ENCODE results near the gene MACF1. TPM values are rescaled to one million over a fixed set of nuclear protein-coding genes. Genes with fewer than 3 reads are reported as not detected.

Gene MACF1
- total and polyA plus RNA-seq, 2 of the 13 experiments (the other 11 are each of a cell fraction or from before 2014, with no cell fraction given): 36.7 to 65.4 TPM

DNA sequence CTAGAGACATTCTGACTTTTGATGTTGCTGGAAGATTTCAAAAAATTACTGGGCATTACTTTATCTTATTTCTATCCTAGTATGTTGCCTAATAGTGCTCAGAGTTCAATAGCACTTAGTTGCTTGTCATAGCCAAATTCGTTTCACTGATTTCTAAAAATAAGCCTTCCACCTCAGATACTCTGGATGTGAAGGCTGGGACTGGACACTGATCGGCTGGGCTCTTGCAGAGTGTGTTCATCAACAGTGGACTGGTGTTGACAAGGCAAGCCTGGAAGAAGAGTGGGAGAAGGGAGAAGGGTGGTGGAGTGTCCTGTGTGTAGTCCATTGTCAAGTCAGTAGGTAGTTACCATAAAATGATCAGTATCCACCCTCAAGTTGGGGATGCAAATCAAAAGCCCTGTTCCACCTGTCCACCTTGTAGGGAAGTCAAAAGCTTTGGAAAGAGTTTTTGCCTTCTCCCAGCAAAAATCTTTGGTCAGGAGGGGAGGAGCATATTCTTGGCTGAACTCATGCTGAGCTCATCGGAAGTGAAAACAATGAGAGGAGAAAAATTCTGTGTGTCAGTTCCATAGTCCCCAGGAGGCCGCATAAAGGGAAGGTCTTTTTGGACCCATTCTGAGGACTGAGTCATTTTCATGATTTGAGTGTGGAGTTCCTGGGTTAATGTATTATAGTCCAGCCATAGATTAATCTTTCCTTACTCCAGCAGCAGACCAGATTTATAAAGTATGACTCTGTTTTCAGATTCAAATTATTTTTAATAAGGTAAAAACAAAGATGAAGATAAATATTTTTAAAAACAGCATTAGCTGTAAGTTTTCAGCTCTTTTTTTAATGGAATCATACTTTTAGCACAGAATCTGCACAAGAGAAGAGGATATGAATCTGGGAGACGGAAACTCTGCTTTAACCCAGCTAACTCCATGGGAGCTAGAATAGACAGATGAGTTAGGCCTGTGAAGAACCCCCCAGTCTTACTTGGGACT lies 187.5 kb downstream of the MACF1 start (continued):
- TF ChIP-seq HDAC6 (IDR thresholded peaks at IDR 0.05; ENCODE audit: low read depth, low read length) (no peak), MED13 (CRISPR knock-in tag; IDR thresholded peaks at IDR 0.05) (no peak), BRF2 (CRISPR knock-in tag; IDR thresholded peaks at IDR 0.05) (no peak), PHF21A (CRISPR knock-in tag; IDR thresholded peaks at IDR 0.05) (peak; percentile 41; the same call in 1 of the 2 replicates), CHCHD3 (CRISPR knock-in tag; IDR thresholded peaks at IDR 0.05) (no peak), GABPA (IDR thresholded peaks at IDR 0.05; ENCODE audit: low read depth, low read length) (peak; percentile 39), GABPA (CRISPR knock-in tag; IDR thresholded peaks at IDR 0.05; ENCODE audit: low read depth) (peak; percentile 88), MEIS1 (CRISPR knock-in tag; IDR thresholded peaks at IDR 0.05; ENCODE audit: borderline replicate concordance) (no peak), ZNF639 (CRISPR knock-in tag; conservative IDR thresholded peaks at IDR 0.05) (no peak), NPAS2 (CRISPR knock-in tag; IDR thresholded peaks at IDR 0.05; ENCODE audit: borderline replicate concordance) (no peak), ZSCAN30 (CRISPR knock-in tag; IDR thresholded peaks at IDR 0.05) (no peak), ZNF841 (CRISPR knock-in tag; IDR thresholded peaks at IDR 0.05; ENCODE audit: borderline replicate concordance) (no peak), CAMTA2 (CRISPR knock-in tag; IDR thresholded peaks at IDR 0.05; ENCODE audit: borderline replicate concordance) (no peak), ZNF747 (CRISPR knock-in tag; IDR thresholded peaks at IDR 0.05; ENCODE audit: borderline replicate concordance) (no peak), ZNF704 (CRISPR knock-in tag; IDR thresholded peaks at IDR 0.05; ENCODE audit: borderline replicate concordance) (no peak), ZNF580 (CRISPR knock-in tag; IDR thresholded peaks at IDR 0.05; ENCODE audit: borderline replicate concordance, low read depth) (no peak)
- TF ChIP-seq, protein P1, sequence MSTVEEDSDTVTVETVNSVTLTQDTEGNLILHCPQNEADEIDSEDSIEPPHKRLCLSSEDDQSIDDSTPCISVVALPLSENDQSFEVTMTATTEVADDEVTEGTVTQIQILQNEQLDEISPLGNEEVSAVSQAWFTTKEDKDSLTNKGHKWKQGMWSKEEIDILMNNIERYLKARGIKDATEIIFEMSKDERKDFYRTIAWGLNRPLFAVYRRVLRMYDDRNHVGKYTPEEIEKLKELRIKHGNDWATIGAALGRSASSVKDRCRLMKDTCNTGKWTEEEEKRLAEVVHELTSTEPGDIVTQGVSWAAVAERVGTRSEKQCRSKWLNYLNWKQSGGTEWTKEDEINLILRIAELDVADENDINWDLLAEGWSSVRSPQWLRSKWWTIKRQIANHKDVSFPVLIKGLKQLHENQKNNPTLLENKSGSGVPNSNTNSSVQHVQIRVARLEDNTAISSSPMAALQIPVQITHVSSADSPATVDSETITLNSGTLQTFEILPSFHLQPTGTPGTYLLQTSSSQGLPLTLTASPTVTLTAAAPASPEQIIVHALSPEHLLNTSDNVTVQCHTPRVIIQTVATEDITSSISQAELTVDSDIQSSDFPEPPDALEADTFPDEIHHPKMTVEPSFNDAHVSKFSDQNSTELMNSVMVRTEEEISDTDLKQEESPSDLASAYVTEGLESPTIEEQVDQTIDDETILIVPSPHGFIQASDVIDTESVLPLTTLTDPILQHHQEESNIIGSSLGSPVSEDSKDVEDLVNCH (CRISPR knock-in tag; IDR thresholded peaks at IDR 0.05): no peak
- TF ChIP-seq, protein P2, sequence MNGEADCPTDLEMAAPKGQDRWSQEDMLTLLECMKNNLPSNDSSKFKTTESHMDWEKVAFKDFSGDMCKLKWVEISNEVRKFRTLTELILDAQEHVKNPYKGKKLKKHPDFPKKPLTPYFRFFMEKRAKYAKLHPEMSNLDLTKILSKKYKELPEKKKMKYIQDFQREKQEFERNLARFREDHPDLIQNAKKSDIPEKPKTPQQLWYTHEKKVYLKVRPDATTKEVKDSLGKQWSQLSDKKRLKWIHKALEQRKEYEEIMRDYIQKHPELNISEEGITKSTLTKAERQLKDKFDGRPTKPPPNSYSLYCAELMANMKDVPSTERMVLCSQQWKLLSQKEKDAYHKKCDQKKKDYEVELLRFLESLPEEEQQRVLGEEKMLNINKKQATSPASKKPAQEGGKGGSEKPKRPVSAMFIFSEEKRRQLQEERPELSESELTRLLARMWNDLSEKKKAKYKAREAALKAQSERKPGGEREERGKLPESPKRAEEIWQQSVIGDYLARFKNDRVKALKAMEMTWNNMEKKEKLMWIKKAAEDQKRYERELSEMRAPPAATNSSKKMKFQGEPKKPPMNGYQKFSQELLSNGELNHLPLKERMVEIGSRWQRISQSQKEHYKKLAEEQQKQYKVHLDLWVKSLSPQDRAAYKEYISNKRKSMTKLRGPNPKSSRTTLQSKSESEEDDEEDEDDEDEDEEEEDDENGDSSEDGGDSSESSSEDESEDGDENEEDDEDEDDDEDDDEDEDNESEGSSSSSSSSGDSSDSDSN (CRISPR knock-in tag; IDR thresholded peaks at IDR 0.05): no peak

Measured in HepG2 (cell line).